Lower leg skin (tissue), 3 donors: ENCODE data around the gene MRPS31.

ENCODE experiments used
- POLR2A ChIP-seq, 2 donors: fragments of 450-650 bp; IDR thresholded peaks; one replicate each; pipeline ENCODE4 v1.6.1; 2016 to 2017; ENCODE audit warnings: antibody characterized with exemption in 2 of 2, mild to moderate bottlenecking in 1 of 2, moderate library complexity in 1 of 2
- TF ChIP-seq, protein P1 (sequence below), 3 donors: fragments of 450-650 bp; IDR thresholded peaks; one replicate each; pipeline ENCODE4 v1.5.1; 2016; ENCODE audit warnings: antibody characterized with exemption in 3 of 3, mild to moderate bottlenecking in 3 of 3, moderate library complexity in 2 of 3

DNA sequence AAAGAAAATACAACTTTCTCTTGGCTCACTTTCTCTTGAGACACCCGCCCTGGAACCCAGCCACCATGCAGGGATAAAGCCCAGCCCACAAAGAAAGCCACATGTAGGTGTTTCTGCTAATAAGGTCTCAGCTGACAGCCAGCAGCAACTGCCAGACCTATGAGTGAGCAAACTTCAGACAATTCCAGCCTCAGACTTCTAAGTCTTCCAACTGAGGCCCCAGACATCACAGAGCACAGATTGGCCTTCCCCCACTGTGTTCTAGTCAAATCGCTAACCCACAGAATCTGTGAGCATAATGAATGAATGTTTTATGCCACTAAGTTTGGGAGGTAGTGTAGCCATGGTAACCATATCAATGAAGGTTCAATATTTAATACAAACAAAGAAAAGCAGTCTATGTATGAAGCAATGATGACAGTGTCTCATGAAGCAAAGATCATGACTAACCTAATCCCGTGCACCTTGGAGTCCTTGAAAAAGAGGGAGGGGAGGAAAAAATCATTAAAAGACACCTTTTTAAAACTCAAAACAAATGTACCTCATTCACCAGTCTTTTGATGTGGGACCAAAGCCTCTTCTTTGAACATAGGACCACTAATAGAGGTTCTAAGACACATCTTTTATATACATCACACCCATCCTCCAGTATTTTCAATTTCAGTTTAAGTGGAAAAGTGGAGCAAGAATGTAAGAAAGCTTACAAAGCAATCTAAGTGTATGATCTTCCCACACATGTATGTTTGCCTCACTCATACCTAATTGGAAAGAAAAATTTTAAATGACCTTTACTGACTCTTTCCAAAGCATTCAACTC lies 6.2 kb downstream of the MRPS31 start:
- TF ChIP-seq, protein P1, sequence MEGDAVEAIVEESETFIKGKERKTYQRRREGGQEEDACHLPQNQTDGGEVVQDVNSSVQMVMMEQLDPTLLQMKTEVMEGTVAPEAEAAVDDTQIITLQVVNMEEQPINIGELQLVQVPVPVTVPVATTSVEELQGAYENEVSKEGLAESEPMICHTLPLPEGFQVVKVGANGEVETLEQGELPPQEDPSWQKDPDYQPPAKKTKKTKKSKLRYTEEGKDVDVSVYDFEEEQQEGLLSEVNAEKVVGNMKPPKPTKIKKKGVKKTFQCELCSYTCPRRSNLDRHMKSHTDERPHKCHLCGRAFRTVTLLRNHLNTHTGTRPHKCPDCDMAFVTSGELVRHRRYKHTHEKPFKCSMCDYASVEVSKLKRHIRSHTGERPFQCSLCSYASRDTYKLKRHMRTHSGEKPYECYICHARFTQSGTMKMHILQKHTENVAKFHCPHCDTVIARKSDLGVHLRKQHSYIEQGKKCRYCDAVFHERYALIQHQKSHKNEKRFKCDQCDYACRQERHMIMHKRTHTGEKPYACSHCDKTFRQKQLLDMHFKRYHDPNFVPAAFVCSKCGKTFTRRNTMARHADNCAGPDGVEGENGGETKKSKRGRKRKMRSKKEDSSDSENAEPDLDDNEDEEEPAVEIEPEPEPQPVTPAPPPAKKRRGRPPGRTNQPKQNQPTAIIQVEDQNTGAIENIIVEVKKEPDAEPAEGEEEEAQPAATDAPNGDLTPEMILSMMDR (IDR thresholded peaks at IDR 0.05) = no peak
- TF ChIP-seq POLR2A (IDR thresholded peaks at IDR 0.05) = no peak
